IgD-negative memory B cell (primary cell): ENCODE results near the gene CDKN1A. TPM values are rescaled to one million over a fixed set of nuclear protein-coding genes. Genes with fewer than 3 reads are reported as not detected.
A peak's percentile ranks its signal among the peaks of the same experiment; 100 is the strongest.

Experiments
- H3K27ac Mint-ChIP-seq, 3 donors: one replicate each; pipeline ENCODE4 v1.8.0; 2020 to 2022; ENCODE audit warnings: mild to moderate bottlenecking in 3 of 3, mixed read lengths in 3 of 3, moderate library complexity in 1 of 3
- H3K27me3 Mint-ChIP-seq: one replicate; pipeline ENCODE4 v1.8.0; 2021; ENCODE audit warnings: mixed read lengths
- H3K36me3 Mint-ChIP-seq: one replicate; pipeline ENCODE4 v1.8.0; 2020; ENCODE audit warnings: mild to moderate bottlenecking, mixed read lengths
- H3K4me1 Mint-ChIP-seq, 3 donors: one replicate each; pipeline ENCODE4 v1.8.0; 2020 to 2022; ENCODE audit warnings: mixed read lengths in 3 of 3, mild to moderate bottlenecking in 1 of 3
- H3K4me3 Mint-ChIP-seq, 4 donors: one replicate each; pipeline ENCODE4 v1.8.0; 2020 to 2022; ENCODE audit warnings: mild to moderate bottlenecking in 4 of 4, mixed read lengths in 4 of 4, moderate library complexity in 3 of 4
- H3K9me3 Mint-ChIP-seq, 3 donors: one replicate each; pipeline ENCODE4 v1.8.0; 2020 to 2021; ENCODE audit warnings: mixed read lengths in 3 of 3, mild to moderate bottlenecking in 1 of 3
- polyA plus RNA-seq: library from polyadenylated mRNA; unstranded; fragments of 300-500 nt; fragmentation: Illumina TruSeq; gene quantifications from one replicate; pipeline ENCODE4 v1.2.3, GENCODE V29; 2021

CDKN1A gene
- polyA plus RNA-seq, 1 donor from 2014 or later: 81.1 TPM

DNA sequence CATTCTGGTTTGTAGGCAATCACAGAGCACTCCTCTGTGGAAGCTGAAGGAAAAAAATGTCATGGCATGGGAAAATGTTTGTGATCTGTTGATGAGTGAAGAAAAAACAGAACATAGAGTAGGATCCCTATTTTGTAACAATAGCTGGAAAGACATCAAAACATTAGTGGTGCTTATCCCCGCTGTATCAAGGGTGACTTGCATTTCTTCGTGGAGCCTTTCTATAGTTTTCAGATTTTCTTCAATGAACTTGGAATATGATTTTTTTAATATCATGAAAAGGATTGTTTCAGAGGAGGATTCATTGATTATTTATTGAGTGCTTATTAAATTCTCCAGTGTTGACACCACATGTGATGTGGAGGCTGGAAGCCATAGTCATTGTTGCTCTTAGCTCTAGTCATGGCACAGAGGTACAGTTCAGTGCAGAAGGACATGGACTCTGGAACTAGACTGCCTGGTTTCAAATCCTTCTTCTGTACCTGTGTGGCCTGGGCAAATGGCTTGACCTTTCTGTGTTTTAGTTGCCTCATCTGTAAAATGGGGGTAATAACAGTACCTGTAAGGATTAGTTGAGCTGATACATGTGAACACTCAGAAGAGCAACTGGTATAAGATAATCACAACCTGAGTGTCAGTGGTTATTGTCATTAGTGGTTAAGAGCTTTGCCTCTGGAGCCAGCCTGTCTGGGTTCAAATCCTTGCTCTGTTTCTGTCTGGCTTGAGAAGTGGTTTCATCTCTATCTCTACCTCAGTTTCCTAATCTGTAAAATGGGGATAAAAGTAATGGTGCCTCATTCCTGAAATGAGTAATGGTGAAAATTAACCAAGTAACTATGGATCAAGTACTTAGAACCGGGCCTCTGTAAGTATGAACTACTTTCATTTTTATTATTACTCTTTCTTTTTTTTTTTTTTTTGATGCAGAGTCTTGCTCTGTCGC, 14.7 kb upstream of the CDKN1A start:
- H3K4me3 Mint-ChIP-seq: peak overlapping the region in 2 of 4 donors; percentile 49 to 71
- no peaks in the 10 kb centered on the region for H3K36me3 Mint-ChIP-seq
- peak overlapping the region in 1 of 3 donors; percentile 12 for H3K27ac Mint-ChIP-seq
- H3K27me3 Mint-ChIP-seq: peaks cover 9% of the 10 kb centered on the region
- H3K4me1 Mint-ChIP-seq: peaks cover 20 to 44% (median 31%) of the 10 kb centered on the region in 3 donors
- H3K9me3 Mint-ChIP-seq: no peaks in the 10 kb centered on the region

DNA sequence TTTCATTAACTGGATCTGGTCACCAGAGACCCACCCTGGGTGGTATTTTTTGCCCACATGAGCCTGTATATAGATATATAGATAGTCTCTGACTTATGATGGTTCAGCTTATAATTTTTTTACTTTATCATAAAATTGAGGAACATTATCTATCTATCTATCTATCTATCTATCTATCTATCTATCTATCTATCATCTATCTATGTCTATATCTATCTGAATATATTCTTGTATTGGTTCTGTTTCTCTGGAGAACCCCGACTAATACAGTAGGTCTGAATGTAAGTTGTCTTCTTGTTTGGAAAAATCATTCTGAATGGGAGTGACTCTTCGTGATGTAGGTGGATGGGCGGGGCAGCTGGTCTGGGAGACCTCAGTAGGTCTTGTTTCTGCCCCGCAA, 13.3 kb upstream of the CDKN1A start:
- H3K4me3 Mint-ChIP-seq: peak overlapping the region in 1 of 4 donors; percentile 89
- no peaks in the 10 kb centered on the region for H3K36me3 Mint-ChIP-seq
- H3K27me3 Mint-ChIP-seq: peaks cover under 1% of the 10 kb centered on the region
- no peak overlapping the region for H3K27ac Mint-ChIP-seq
- peaks cover 20 to 44% (median 31%) of the 10 kb centered on the region in 3 donors for H3K4me1 Mint-ChIP-seq
- H3K9me3 Mint-ChIP-seq: no peaks in the 10 kb centered on the region

DNA sequence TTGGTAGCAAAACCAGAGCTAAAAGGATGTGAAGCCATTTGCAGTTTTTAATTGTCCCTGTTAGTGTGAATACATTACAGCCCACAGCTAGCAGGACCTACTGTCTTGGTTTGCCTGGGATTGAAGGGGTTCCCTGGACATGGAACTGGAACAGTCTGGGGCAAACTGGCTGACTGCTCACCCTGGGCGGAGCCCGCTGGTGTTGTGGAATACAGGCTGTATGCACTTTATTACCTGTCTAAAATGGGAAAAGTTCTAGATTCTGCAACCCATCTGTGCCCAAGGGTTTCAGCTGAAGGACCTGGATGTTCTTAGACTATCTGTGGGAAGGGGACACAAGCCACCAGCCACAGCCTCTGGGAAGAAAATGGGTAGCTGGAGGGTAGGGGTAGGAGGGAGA, 12.2 kb upstream of the CDKN1A start:
- Mint-ChIP-seq H3K4me1 (peaks cover 20 to 44% (median 31%) of the 10 kb centered on the region in 3 donors), H3K9me3 (no peaks in the 10 kb centered on the region), H3K36me3 (no peaks in the 10 kb centered on the region), H3K27me3 (no peaks in the 10 kb centered on the region), H3K4me3 (peak overlapping the region in 2 of 4 donors; percentile 29 to 52), H3K27ac (no peak overlapping the region)

DNA sequence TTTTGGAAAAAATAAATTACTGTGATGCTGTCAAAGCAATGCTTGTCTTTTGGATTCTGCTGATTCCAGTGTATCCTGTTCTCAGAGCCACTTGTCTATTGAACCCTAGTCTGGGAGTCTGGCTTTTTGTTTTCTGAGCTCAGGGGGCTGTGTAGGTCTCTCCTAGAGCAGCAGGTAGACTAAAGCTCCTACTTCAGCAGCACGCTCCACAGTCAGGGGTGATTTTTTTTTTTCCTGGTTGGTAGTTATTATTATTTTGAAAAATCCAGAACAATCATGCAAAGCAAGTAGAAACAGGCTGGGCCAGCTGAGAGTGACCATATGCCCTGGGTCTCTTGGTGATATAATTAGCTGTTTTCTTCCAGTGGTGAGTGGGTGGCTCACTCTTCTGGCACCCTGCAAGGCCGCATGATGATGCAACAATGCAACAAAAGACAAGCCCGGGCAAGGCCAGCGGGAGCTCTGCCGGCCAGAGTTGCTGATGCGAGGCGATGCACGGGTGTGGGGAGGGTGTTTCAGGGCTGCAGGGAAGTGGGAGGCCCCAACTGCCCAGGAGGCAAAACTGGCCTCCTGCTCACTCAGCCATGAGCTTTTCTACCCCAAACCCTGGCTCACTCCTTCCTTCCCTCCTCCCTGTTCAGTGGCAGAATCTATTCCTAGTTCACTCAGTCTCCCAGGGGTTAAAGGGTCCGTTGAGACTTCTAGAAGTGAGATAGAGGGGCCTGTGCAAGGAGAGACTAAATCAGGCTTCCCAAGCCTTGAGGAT, 11.5 kb upstream of the CDKN1A start:
- Mint-ChIP-seq H3K4me1 (peaks cover 20 to 44% (median 31%) of the 10 kb centered on the region in 3 donors), H3K4me3 (peak overlapping the region in 2 of 4 donors; percentile 51 to 84), H3K36me3 (no peaks in the 10 kb centered on the region), H3K27ac (no peak overlapping the region), H3K27me3 (no peaks in the 10 kb centered on the region), H3K9me3 (no peaks in the 10 kb centered on the region)

DNA sequence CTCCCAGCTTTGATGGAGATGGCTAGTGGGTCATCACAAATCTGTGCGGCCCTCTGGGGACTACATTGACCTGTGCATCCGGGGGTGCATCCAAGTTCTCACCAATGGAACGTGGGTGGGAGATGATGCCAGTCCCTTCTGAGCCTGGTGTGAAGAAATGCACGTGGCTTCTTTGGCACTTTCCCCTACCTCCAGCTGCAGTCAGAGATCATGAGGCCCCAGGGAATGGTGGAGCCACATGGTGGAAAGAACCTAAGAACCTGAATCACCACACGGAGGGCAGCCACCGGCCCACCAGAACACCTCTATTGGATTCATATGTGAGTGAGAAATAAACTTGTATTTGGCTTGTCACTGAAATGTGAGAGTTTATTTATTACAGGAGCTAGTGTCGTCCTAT, 9.9 kb upstream of the CDKN1A start:
- Mint-ChIP-seq H3K36me3 (no peaks in the 10 kb centered on the region), H3K27ac (peak overlapping the region in 1 of 3 donors; percentile 27), H3K4me3 (no peak overlapping the region), H3K27me3 (no peaks in the 10 kb centered on the region), H3K9me3 (no peaks in the 10 kb centered on the region), H3K4me1 (peaks cover 15 to 29% (median 22%) of the 10 kb centered on the region in 3 donors)

DNA sequence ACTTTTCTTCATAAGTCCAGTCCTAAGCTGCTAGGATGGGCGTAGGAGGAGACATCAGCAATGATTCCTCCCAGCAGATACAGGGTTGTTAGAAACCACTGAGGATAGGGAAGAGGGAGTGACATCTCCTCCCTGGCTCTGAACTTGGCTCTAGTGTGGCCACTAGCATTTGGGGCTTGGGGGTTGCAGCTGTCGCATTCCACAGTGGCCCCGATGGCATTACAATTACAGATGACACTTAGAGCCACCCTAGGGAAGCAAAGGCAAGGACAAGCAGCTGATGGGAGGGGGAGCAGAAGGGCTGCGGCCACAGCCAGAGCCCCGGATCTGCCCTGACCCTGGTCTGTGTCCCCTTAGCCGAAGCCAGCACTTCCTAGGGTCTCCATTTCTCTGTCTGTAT, 9.5 kb upstream of the CDKN1A start:
- H3K4me1 Mint-ChIP-seq: peaks cover 13 to 25% (median 22%) of the 10 kb centered on the region in 3 donors
- H3K9me3 Mint-ChIP-seq: no peaks in the 10 kb centered on the region
- no peak overlapping the region for H3K27ac Mint-ChIP-seq
- no peaks in the 10 kb centered on the region for H3K27me3 Mint-ChIP-seq
- H3K36me3 Mint-ChIP-seq: no peaks in the 10 kb centered on the region
- no peak overlapping the region for H3K4me3 Mint-ChIP-seq

DNA sequence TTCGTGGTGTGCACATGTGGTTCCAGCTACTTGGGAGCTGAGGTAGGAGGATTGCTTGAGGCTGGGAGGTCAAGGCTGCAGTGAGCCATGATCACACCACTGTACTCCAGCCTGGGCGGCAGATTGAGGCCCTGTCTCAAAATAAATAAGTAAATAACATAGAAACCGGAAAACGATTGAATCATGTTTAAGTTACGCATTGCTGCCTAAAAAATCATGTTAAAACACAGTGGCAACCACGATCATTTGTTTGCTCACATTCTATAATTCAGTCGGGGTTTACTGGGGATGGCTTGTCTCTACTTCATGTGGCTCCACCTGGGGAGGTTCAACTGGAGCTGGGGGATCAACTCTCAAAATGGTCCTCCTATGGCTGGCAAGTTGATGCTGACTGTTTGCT, 8.2 kb upstream of the CDKN1A start:
- no peak overlapping the region for H3K27ac Mint-ChIP-seq
- H3K9me3 Mint-ChIP-seq: no peaks in the 10 kb centered on the region
- no peak overlapping the region for H3K4me3 Mint-ChIP-seq
- H3K36me3 Mint-ChIP-seq: no peaks in the 10 kb centered on the region
- no peaks in the 10 kb centered on the region for H3K27me3 Mint-ChIP-seq
- peaks cover 7 to 16% (median 12%) of the 10 kb centered on the region in 3 donors for H3K4me1 Mint-ChIP-seq

DNA sequence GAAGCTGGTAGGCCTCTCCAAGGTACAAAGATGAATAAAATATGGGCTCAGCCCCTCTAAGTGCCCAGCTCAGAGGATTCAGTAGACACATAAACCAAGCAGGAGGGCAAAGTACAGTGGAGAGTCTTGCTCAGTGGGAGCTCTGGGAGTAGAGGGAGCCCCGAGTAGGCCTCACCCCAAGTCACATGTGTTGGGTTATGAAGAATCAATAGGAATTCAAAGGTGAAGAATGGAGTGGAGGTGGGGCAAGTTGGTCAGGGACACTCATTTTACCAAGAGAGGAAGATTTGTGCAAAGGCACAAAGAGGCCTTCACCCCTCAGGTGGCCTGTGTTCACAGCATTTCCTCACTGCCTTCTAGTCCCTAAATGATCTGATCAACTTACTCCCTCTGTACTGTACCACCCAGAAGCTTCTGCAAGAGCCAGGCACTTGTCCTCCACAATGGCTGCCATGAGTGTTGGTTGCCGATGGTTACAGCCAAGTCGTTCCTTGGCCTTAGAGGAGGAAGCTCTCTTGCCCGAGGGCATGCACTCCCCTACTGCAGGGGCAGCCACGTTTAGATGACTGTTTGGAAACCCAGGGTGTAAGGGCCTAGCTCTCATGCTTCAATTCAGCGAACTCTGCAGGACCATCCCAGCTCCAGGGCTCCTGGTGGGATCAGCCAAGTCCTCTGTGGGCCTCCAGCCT, 6.7 kb upstream of the CDKN1A start:
- Mint-ChIP-seq H3K9me3 (no peaks in the 10 kb centered on the region), H3K4me1 (peaks cover 6 to 10% (median 10%) of the 10 kb centered on the region in 3 donors), H3K27ac (no peak overlapping the region), H3K27me3 (no peaks in the 10 kb centered on the region), H3K4me3 (no peak overlapping the region), H3K36me3 (no peaks in the 10 kb centered on the region)

DNA sequence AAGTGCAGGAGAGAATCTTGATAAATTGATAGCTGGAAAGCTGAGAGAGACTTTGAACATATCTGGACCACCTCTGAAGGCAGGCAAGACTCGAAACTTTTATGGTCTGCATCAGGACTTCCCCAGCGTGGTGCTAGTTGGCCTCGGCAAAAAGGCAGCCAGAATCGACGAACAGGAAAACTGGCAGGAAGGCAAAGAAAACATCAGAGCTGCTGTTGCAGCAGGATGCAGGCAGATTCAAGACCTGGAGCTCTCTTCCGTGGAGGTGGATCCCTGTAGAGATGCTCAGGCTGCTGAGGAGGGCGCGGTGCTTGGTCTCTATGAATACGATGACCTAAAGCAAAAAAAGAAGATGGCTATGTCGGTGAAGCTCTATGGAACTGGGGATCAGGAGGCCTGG, 4.6 kb upstream of the CDKN1A start:
- Mint-ChIP-seq H3K4me1 (peaks cover 0 to 7% (median 5%) of the 10 kb centered on the region in 3 donors), H3K4me3 (no peak overlapping the region), H3K36me3 (no peaks in the 10 kb centered on the region), H3K27me3 (no peaks in the 10 kb centered on the region), H3K9me3 (no peaks in the 10 kb centered on the region), H3K27ac (no peak overlapping the region)

DNA sequence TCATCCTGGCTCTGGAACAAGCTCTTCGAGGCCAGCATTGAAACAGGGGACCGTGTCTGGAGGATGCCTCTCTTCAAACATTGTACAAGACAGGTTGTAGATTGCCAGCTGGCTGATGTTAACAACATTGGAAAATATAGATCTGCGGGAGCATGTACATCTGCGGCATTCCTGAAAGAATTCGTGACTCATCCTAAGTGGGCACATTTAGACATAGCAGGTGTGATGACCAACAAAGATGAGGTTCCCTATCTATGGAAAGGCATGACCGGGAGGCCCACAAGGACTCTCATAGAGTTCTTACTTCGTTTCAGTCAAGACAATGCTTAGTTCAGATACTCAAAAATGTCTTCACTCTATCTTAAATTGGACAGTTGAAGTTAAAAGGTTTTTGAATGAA, 3.6 kb upstream of the CDKN1A start:
- Mint-ChIP-seq H3K27ac (peak overlapping the region in 1 of 3 donors; percentile 45), H3K9me3 (no peaks in the 10 kb centered on the region), H3K4me1 (peaks cover 0 to 7% (median 5%) of the 10 kb centered on the region in 3 donors), H3K27me3 (no peaks in the 10 kb centered on the region), H3K4me3 (peak overlapping the region in 1 of 4 donors; percentile 56), H3K36me3 (no peaks in the 10 kb centered on the region)

DNA sequence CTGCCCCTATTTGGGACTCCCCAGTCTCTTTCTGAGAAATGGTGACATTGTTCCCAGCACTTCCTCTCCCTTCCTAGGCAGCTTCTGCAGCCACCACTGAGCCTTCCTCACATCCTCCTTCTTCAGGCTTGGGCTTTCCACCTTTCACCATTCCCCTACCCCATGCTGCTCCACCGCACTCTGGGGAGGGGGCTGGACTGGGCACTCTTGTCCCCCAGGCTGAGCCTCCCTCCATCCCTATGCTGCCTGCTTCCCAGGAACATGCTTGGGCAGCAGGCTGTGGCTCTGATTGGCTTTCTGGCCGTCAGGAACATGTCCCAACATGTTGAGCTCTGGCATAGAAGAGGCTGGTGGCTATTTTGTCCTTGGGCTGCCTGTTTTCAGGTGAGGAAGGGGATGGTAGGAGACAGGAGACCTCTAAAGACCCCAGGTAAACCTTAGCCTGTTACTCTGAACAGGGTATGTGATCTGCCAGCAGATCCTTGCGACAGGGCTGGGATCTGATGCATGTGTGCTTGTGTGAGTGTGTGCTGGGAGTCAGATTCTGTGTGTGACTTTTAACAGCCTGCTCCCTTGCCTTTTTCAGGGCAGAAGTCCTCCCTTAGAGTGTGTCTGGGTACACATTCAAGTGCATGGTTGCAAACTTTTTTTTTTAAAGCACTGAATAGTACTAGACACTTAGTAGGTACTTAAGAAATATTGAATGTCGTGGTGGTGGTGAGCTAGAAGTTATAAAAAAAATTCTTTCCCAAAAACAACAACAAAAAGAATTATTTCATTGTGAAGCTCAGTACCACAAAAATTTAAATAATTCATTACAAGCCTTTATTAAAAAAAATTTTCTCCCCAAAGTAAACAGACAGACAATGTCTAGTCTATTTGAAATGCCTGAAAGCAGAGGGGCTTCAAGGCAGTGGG, 2.1 kb upstream of the CDKN1A start:
- Mint-ChIP-seq H3K4me3 (peak overlapping the region in 2 of 4 donors; percentile 54 to 92), H3K27me3 (no peaks in the 10 kb centered on the region), H3K9me3 (no peaks in the 10 kb centered on the region), H3K27ac (peak overlapping the region; percentile 27 to 99 (median 46)), H3K4me1 (peaks cover 7 to 14% (median 13%) of the 10 kb centered on the region in 3 donors), H3K36me3 (peaks cover 1% of the 10 kb centered on the region)

DNA sequence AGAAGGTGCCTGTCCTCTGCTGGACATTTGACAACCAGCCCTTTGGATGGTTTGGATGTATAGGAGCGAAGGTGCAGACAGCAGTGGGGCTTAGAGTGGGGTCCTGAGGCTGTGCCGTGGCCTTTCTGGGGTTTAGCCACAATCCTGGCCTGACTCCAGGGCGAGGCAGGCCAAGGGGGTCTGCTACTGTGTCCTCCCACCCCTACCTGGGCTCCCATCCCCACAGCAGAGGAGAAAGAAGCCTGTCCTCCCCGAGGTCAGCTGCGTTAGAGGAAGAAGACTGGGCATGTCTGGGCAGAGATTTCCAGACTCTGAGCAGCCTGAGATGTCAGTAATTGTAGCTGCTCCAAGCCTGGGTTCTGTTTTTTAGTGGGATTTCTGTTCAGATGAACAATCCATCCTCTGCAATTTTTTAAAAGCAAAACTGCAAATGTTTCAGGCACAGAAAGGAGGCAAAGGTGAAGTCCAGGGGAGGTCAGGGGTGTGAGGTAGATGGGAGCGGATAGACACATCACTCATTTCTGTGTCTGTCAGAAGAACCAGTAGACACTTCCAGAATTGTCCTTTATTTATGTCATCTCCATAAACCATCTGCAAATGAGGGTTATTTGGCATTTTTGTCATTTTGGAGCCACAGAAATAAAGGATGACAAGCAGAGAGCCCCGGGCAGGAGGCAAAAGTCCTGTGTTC, 1.3 kb upstream of the CDKN1A start:
- Mint-ChIP-seq H3K36me3 (peaks cover 1% of the 10 kb centered on the region), H3K4me3 (peak overlapping the region; percentile 37 to 92 (median 68)), H3K27ac (peak overlapping the region in 2 of 3 donors; percentile 83 to 99), H3K4me1 (peaks cover 11 to 17% (median 13%) of the 10 kb centered on the region in 3 donors), H3K9me3 (no peaks in the 10 kb centered on the region), H3K27me3 (no peaks in the 10 kb centered on the region)

DNA sequence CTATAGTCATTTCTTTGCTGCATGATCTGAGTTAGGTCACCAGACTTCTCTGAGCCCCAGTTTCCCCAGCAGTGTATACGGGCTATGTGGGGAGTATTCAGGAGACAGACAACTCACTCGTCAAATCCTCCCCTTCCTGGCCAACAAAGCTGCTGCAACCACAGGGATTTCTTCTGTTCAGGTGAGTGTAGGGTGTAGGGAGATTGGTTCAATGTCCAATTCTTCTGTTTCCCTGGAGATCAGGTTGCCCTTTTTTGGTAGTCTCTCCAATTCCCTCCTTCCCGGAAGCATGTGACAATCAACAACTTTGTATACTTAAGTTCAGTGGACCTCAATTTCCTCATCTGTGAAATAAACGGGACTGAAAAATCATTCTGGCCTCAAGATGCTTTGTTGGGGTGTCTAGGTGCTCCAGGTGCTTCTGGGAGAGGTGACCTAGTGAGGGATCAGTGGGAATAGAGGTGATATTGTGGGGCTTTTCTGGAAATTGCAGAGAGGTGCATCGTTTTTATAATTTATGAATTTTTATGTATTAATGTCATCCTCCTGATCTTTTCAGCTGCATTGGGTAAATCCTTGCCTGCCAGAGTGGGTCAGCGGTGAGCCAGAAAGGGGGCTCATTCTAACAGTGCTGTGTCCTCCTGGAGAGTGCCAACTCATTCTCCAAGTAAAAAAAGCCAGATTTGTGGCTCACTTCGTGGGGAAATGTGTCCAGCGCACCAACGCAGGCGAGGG, 594 bp upstream of the CDKN1A start:
- peaks cover 1% of the 10 kb centered on the region for H3K36me3 Mint-ChIP-seq
- H3K9me3 Mint-ChIP-seq: no peaks in the 10 kb centered on the region
- H3K27ac Mint-ChIP-seq: peak overlapping the region; percentile 83 to 100 (median 99)
- no peaks in the 10 kb centered on the region for H3K27me3 Mint-ChIP-seq
- peaks cover 18 to 21% (median 18%) of the 10 kb centered on the region in 3 donors for H3K4me1 Mint-ChIP-seq
- H3K4me3 Mint-ChIP-seq: peak overlapping the region; percentile 63 to 92 (median 75)
